A673 (cell line): ENCODE measurements around the gene BUD23. TPM values are rescaled to one million over a fixed set of nuclear protein-coding genes. Genes with fewer than 3 reads are reported as not detected.
A peak's percentile ranks its signal among the peaks of the same experiment; 100 is the strongest.

ENCODE experiments used
- BruUV-seq: library from RNA; stranded (reverse); fragments of 400-500 nt; replicated peaks from 2 replicates; lab custom pipeline; 2021; lab: Mats Ljungman, UMichigan
- CTCF ChIA-PET: fragments of 300-600 bp; sonication (Branson Sonifier 250); formaldehyde crosslinking; loops from one replicate; lab custom pipeline; 2022; ENCODE audit warnings: antibody characterized with exemption; lab: Charles Lee
- POLR2A ChIA-PET: fragments of 300-600 bp; sonication (Branson Sonifier 250); formaldehyde crosslinking; loops from one replicate; lab custom pipeline; 2022; ENCODE audit warnings: antibody characterized with exemption; ENCODE audit not compliant: low non-redundant PET; lab: Charles Lee
- DNase-seq: peaks from one replicate; pipeline ENCODE4 v3.0.0-alpha.2; 2015; ENCODE audit warnings: low spot score
- H3K27ac ChIP-seq: fragments of 200-600 bp; sonication (generic); 2 replicates; pipeline ENCODE4 v1.5.1; 2016; ENCODE audit warnings: mixed run types, low read depth, mild to moderate bottlenecking, mixed read lengths, antibody characterized with exemption, low read length; ENCODE audit not compliant: poor library complexity, severe bottlenecking
- H3K27me3 ChIP-seq: fragments of 200-600 bp; sonication (generic); replicated peaks from 2 replicates; pipeline ENCODE4 v1.6.1; 2017; ENCODE audit warnings: mixed run types, low read depth, mild to moderate bottlenecking, mixed read lengths, antibody characterized with exemption, low read length; ENCODE audit not compliant: insufficient read depth, poor library complexity
- H3K36me3 ChIP-seq: fragments of 200-600 bp; sonication (generic); 2 replicates; pipeline ENCODE4 v1.6.1; 2016; ENCODE audit warnings: mixed run types, mild to moderate bottlenecking, mixed read lengths, antibody characterized with exemption, low read length; ENCODE audit not compliant: insufficient read depth, poor library complexity, severe bottlenecking
- H3K4me1 ChIP-seq: fragments of 200-600 bp; sonication (generic); 2 replicates; pipeline ENCODE4 v1.6.1; 2017; ENCODE audit warnings: mixed run types, mild to moderate bottlenecking, mixed read lengths, antibody characterized with exemption, low read length; ENCODE audit not compliant: insufficient read depth, poor library complexity, severe bottlenecking
- H3K4me3 ChIP-seq: fragments of 200-600 bp; sonication (generic); 2 replicates; pipeline ENCODE4 v1.5.1; 2016; ENCODE audit warnings: low read depth, mixed run types, mild to moderate bottlenecking, mixed read lengths, low read length; ENCODE audit not compliant: poor library complexity, severe bottlenecking
- H3K9me3 ChIP-seq: fragments of 200-600 bp; sonication (generic); 2 replicates; pipeline ENCODE4 v1.6.1; 2016; ENCODE audit warnings: mixed run types, low read depth, mild to moderate bottlenecking, mixed read lengths, antibody characterized with exemption, low read length; ENCODE audit not compliant: poor library complexity, severe bottlenecking
- CTCF ChIP-seq: fragments of 300-800, 200-600 bp; sonication (generic); conservative IDR thresholded peaks from 2 replicates; pipeline ENCODE4 v1.5.1; 2017; ENCODE audit warnings: low read depth, mild to moderate bottlenecking, antibody characterized with exemption, low read length, moderate library complexity, mixed read lengths
- EZH2 ChIP-seq: fragments of 200-600 bp; sonication (generic); IDR thresholded peaks from 2 replicates; pipeline ENCODE4 v1.6.1; 2017; ENCODE audit warnings: borderline replicate concordance, low read depth, mild to moderate bottlenecking, mixed read lengths, antibody characterized with exemption, low read length; ENCODE audit not compliant: poor library complexity, severe bottlenecking
- intact Hi-C: fragments of 100-400 bp; cut with micrococcal nuclease; formaldehyde crosslinking; loops from one replicate; pipeline ENCODE4 v1.10.0; 2022; ENCODE audit not compliant: unreplicated experiment
- total RNA-seq: library from RNA; stranded (reverse); gene quantifications from 2 replicates; pipeline ENCODE4 v1.2.3, GENCODE V29; 2021

Gene BUD23
- total RNA-seq, 1 experiment from 2014 or later: 133 TPM

GRCh38 chr7:73716318-73716890 is 33.0 kb downstream of the BUD23 start:
- Histone ChIP-seq H3K9me3 (no peaks in the 10 kb centered on the region), H3K27me3 (no peaks in the 10 kb centered on the region), H3K4me1 (peaks cover 48% of the 10 kb centered on the region), H3K4me3 (no peak overlapping the region), H3K36me3 (no peaks in the 10 kb centered on the region), H3K27ac (peak overlapping the region; percentile 74)
- no TSS peak for BruUV-seq
- ChIA-PET CTCF (interaction anchor here (0.5 to 0.9 kb wide), 2 partner anchors 12 to 17 kb away, joined by 5 to 7 read pairs; no protein-coding TSS in a partner anchor), POLR2A (no interaction called here)
- DNase-seq: no peak
- intact Hi-C loops: loop anchor here (5.0 kb wide), 1 partner anchor 49 kb away; the partner anchor contains the start of gene VPS37D
- TF ChIP-seq EZH2 (no peak), CTCF (no peak)

GRCh38 chr7:73717025-73717807 is 33.8 kb downstream of the BUD23 start:
- no peak for DNase-seq
- no TSS peak for BruUV-seq
- CTCF ChIA-PET: interaction anchor here (0.5 kb wide), 1 partner anchor 16 kb away, joined by 5 read pairs; no protein-coding TSS in a partner anchor
- peaks cover 40% of the 10 kb centered on the region for H3K4me1 ChIP-seq
- TF ChIP-seq EZH2 (no peak), CTCF (no peak)
- POLR2A ChIA-PET: no interaction called here
- no peaks in the 10 kb centered on the region for H3K9me3 ChIP-seq
- H3K4me3 ChIP-seq: peak overlapping the region; percentile 99
- peak overlapping the region; percentile 77 for H3K27ac ChIP-seq
- intact Hi-C loops: loop anchor here (5.0 kb wide), 1 partner anchor 50 kb away; the partner anchor contains the start of gene VPS37D
- no peaks in the 10 kb centered on the region for H3K27me3 ChIP-seq
- no peaks in the 10 kb centered on the region for H3K36me3 ChIP-seq

GRCh38 chr7:73717991-73718405 is 34.6 kb downstream of the BUD23 start:
- peak overlapping the region; percentile 99 for H3K4me3 ChIP-seq
- intact Hi-C loops: loop anchor here (2.0 to 5.0 kb wide), 3 partner anchors 13 to 51 kb away; partner anchors contain the start of genes ABHD11 and VPS37D
- H3K27ac ChIP-seq: peak overlapping the region; percentile 77
- CTCF ChIA-PET: no interaction called here
- POLR2A ChIA-PET: interaction anchor here (0.6 kb wide), 1 partner anchor 89 kb away, joined by 4 read pairs; no protein-coding TSS in a partner anchor
- no peaks in the 10 kb centered on the region for H3K36me3 ChIP-seq
- BruUV-seq: no TSS peak
- DNase-seq: peak; percentile 83
- H3K9me3 ChIP-seq: no peaks in the 10 kb centered on the region
- TF ChIP-seq EZH2: no peak
- TF ChIP-seq CTCF: no peak
- peaks cover 38% of the 10 kb centered on the region for H3K4me1 ChIP-seq
- H3K27me3 ChIP-seq: no peaks in the 10 kb centered on the region
